CD1c-positive myeloid dendritic cell (primary cell): ENCODE results near the gene YPEL1.
"Not testable (repeated sequence)": the region's sequence is repeated elsewhere in the genome, so short reads cannot be mapped to it uniquely, and the experiment has no call there.

Experiments
- DNase-seq: peaks from one replicate; pipeline ENCODE4 v3.0.0-alpha.2; 2016; ENCODE audit errors: extremely low spot score

YPEL1 gene

DNA sequence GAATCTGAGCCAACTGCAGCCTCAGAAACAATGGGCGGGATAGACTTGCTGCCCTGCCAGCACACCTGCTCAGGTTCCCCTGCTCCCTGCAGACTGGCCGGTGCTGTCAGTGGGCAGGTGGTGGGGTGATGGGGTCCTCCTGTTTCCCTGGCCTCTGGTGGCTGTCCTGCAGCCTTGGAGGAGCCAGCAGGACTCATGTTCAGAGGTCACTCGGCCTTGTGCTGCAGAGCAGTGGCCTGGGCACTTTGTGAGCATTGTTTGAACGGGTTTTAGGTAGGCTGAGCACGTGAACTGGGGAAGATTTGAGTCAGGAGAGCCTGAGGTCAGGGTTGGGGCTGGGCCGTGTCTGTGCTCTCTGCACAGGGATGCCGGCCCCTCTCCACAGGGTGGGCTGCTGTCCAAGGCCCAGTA is 52.2 kb downstream of the YPEL1 start:
- no peak for DNase-seq

DNA sequence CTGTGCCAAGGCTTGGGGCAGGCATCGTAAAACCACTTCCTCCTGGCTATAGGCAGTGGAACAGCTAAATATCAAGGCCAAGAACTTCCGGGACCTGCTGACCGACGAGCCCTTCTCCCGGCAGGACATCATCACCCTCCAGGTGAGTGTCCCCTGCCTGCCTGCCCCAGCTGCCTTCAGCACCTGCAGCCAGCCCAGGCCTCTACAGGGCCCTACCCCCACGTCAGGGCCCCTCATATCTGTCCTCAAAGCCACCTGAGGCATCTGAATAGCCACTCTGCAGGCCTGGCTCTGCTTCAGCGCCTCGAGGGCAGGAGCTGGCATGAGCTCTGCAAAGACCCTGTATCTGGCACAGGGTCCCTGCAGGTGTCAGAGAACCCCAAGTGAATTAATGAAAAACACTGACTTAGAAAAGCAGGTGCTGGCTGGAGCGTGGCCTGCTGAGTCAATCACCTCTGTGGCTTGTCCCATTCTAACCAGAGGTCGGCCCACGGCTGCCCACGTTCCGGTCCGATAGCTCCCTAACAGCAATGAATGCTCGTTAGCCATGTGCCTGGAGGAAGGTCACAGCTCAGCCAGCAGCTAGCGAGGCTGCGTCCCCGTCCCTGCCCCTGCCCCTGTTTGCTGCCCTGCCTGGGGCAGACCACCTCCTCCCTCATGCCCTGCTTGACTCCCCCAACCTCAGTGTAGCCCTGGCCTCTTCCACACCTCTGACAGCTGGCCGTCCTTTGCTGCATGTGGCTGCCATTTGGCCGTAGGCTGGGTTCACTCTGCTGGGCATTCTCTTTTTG is 53.0 kb downstream of the YPEL1 start:
- no peak for DNase-seq

DNA sequence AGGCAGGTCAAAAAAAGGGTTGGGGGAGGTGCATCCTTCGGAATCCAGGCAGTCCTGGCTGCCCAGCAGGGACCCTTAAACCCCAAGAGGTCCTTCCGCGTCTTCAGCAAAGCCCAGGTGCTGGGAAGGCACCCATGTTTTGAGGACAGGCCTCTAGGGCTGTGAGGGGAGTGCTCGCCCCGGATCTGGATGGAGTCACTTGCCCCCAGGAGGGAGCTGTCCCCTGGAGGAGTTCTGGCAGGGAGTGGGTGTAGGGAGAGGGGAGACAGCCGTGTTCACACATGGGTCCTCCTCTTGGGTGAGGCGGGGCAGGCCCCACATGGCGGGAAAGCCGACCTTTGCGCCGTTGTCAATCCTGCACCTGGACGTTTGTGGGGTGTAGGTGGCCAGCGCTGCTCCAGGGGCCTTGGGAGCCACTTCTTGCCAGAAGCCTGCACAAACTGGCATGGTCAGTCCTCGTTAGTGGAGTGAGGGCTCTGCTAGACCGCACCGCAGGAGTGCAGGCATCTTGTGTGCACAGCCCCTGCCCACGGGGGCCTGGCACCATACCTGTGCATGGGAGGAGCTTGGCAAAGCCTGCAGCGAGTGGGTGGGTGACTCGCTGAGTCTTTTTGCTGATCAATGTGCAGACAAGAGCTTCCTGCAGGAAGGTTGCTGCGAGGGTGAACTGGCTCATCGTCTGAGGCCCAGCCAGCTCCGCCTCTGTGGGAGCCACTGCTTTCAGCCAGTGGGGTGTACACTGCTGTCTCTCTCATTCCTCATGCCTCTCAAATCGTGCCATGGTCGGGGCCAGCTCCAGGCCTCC is 53.8 kb downstream of the YPEL1 start:
- DNase-seq, result no peak

DNA sequence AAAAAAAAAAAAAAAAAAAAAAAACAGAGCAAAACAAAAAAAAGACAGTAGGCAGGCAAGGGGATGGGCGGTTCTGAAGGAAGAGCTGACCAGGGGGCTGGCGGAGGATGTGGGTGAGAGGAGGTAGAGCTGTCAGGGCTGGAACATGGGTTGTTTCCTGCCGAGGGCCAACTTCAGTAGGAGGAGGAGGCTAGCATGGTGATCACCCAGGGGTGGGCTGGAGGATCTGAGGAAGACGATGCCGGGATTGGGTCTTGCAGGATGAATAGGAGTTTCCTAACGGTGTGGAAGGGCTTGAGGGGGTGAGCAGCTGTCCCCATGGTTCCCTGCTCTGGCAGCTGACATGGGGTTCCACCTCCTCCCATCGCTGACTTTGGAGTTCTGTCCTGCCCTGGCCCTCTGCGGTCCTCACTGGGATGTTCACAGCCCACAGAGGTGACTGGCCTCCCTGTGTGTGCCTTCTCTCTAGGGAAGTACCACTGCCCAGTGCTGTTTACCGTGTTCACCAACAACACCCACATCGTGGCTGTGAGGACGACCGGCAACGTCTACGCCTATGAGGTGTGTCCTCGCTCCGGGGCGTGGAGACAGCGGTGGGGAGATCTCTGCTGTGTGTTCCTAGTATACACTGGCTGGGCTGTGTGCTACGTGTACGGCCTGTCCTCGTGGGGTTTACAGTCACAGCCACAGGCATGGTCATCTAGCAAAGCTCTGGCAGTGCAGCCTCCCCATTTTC is 54.6 kb downstream of the YPEL1 start:
- no peak for DNase-seq

DNA sequence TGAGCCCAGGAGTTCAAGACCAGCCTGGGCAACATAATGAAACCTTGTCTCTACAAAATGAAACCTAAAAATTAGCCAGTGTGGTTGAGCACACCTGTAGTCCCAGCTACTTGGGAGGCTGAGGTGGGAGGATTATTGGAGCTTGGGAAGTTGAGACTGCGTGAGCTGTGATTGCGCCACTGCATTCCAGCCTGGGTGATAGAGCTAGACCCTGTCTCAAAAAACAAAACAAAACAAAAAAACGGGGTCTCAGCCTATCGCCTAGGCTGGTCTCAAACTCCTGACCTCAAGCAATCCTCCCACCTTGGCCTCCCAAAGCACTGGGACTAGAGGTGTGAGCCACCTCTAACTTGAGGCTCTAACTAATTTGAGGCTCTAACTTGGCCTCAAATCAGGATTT is 56.2 kb downstream of the YPEL1 start:
- no peak for DNase-seq

DNA sequence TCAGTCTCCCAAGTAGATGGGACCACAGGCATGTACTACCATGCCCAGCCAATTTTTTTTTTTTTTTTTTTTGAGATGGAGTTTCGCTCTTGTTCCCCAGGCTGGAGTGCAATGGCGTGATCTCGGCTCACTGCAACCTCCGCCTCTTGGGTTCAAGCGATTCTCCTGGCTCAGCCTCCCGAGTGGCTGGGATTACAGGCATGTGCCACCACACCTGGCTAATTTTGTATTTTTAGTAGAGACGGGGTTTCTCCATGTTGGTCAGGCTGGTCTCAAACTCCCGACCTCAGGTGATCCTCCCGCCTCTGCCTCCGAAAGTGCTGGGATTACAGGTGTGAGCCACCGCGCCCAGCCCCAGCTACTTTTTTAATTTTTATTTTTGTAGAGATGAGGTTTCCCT is 56.8 kb downstream of the YPEL1 start:
- DNase-seq, result not testable (repeated sequence)

DNA sequence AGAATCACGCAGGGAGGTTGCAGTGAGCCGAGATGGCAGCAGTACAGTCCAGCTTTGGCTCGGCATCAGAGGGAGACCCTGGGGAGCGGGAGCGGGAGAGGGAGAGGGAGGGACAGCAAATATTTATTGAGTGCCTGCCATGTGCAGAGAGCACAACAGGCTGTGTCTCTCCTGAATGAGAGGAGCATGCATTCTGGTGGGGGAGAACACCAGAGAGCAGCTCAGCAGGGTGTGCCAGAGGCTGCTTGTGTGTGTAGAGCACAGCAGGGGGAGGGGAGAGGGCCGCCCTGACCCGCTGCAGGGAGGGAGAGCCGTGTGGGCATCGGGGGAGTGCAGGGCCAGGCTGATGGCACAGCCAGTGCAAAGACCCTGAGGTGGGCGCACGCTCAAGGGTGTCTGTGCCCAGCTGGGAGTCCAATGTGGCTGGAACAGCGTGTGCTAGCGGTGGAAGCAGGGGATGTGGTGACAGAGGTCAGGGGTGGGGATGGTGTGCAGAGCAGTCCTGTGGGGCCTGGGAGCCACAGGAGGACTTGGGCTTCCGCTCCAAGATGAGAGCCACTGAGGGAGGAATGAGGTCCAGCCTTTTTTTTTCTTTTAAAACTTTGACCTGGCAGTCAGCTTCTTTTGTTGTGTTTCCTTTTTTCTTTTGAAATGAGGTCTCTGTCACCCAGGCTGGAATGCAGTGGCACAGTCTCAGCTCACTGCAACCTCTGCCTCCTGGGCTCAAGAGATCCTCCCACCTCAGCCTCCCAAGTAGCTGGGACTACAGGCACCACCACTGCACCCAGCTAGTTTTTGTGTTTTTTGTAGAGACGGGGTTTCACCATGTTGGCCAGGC is 57.8 kb downstream of the YPEL1 start:
- no peak for DNase-seq

DNA sequence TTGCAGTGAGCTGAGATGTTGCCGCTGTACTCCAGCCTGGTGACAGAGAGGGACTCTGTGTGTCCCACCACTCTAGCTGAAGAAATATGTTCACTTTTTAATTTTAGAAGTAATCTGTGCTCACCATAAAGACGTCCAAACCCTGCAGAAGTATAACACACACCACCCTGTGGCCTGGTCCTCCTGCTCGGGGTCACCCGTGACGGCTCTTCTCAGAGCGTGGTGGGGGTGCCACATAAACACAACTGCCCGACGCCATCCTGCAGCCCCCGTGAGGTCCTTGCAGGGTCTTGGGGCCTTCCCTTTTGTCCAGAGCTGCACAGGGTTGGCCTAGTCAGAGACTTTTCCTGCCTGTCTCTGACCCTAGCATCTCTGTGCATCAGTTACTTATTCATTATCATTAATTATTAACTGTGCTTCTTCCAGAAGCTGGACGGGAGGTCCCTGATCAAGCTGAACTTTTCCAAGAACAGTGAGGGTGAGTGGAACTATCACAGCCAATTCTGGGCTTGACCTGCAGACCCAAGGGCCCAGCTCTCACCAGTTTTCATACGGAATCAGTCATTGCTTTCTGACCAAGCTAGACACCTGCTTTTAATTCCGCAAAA is 60.9 kb downstream of the YPEL1 start:
- no peak for DNase-seq

DNA sequence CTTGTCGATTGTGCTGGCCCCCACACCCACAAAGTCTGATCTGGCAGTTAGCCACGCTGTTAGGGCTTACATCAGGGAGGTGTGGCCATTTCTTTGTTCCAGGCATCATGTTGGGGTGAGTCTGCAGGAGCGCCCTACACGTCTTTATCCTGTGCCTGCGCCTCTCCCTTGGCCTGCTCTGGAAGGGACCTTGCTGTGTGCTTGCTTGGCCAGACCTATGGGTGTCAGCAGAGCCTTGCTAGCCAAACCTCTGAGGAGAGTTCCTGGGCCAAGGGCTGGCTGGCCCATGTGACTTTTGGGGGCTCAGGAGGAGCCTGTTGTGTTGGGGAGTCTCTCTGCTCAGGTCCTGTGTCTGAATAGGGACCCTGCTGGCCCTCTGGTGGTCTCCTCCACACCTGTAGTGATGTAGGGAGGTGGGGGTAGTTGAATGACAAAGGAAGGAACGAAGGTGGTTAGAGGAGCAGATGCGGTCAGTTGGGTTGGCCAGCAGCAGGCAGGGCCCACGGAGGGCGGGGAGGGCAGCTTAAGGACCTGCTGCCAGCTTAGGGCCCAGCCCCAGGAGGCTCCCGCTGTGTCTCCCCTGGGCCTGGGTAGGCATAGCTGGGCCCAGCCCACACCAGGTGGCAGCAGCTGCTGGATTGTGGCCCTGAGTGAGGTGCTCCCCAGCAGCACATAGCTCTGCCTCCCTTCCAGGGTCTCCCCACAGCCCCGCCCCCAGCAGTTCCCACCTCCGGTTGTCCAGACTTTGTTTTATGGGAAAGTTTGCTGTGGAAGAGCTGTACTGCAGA is 61.9 kb downstream of the YPEL1 start:
- no peak for DNase-seq

DNA sequence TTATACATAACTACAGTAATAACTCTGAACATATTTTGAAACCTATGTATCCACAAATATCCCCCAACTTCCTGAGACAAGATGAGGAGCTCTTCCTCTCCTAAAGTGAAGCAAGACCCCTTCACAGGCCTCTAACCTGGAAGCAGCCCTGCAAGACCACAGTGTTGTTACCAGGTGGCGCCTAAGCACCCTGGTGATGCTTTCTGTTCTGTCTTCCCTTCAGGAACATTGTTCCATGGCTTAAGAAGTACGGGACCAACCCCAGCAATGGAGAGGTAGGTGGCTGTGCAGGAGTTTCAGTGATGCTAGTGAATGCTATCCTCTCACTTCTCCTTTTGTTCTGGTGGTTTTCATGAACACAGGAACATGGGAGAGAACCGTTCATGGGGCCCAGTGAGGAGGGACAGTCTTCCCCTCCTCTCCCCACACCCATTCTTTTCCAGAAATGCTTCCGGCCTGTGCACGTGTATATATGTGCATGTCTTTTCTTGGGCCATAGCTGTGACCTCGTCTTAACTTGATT is 63.4 kb downstream of the YPEL1 start:
- no peak for DNase-seq

DNA sequence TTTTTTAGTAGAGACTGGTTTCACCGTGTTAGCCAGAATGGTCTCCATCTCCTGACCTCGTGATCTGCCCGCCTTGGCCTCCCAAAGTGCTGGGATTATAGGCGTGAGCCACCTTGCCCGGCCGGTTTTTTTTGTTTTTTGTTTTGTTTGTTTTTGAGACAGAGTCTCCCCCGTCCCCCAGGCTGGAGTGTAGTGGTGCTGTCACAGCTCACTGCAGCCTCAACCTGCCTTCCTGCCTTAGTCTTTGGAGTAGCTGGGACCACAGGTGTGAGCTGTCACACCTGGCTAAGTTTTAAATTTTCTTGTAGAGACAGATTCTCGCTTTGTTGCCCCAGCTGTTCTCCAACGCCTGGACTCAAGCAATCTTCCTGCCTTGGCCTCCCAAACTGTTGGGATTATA is 66.6 kb downstream of the YPEL1 start:
- no peak for DNase-seq

DNA sequence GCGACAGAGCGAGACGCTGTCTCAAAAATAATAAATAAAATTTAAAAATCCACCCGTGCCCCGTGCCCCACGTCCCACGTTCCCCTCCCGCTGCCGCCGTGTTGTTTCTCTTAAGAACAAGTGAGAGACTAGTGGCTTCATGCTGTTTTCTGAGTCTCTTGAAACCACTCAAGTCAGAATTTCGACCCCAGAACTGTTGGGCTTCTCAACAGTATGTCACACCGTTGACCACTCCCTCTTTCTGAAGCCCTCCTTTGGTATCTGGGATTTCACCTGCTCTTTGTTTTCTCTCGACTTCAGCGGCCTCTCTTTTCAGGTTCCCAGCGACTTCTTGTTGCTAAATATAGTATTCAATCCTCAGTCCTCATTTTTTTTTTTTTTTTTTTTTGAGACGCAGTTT is 68.8 kb downstream of the YPEL1 start:
- DNase-seq, result no peak

DNA sequence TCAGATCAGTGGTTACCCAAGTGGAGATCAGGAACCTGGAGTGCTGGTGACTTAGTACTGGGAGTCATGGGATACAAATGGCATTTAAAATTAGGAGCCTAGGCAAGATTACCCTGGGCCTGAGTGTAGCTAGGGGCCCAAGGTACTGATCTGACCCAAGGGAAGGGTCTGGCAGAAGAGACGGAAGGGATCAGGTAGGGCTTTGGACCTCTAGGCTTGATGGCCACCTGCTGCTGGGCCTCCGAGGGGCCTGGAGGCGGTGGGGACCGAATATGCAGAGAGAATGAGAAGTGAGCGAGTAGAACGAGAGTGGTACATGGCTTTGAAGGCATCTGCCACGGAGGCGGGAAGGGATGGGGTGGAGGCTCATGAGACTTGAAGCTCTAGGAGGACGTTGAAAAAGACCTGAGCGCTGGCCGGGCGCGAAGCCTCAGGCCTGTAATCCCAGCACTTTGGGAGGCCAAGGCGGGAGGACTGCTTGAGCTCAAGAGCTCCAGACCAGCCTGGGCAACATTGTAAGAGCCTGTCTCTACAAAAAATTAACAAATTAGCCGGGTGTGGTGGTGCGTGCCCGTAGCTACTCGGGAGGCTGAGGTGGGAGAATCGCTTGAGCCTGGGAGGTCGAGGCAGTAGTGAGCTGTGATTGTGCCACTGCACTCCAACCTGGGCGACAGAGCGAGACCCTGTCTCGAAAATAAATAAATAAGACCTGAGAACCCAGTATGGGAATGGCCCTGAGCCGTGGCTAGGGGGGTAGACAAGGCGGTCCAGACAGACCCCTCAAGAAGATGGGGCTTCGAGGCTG is 70.3 kb downstream of the YPEL1 start:
- DNase-seq, result no peak

DNA sequence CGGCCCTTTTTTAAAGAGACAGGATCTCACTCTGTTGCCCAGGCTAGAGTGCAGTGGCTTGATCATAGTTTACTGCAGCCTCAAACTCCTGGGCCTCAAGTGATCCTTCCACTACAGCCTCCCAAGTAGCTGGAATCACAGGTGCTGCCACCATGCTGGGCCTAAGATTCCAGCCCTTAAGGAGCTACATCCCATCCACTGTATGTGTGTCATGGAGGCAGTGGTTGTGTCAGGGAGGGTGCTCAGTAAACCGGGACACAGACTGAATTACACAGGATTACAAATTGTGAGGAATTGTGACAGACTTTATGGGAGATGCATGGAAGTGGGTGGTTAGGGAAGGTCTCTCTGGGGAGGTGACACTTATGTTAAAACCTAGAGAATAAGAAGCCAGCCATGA is 71.9 kb downstream of the YPEL1 start:
- no peak for DNase-seq

DNA sequence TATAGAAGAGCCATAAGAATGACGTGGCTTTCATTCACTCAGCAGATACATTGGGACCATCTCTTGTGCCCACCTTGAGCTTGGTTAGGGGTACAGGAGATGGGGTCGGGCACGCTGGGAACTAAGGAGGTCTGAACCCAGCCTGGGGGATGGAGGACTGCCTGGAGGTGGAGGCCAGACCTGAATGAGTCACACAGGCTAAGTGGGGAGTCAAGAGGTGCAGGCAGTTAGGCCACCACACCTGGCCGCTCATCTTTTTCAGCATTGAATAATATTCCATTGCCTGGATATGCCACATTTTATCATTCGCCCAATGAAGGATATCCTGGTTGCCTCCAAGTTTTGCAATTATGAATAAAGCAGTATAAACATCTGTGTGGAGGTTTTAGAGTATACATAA is 73.6 kb downstream of the YPEL1 start:
- DNase-seq, result no peak

DNA sequence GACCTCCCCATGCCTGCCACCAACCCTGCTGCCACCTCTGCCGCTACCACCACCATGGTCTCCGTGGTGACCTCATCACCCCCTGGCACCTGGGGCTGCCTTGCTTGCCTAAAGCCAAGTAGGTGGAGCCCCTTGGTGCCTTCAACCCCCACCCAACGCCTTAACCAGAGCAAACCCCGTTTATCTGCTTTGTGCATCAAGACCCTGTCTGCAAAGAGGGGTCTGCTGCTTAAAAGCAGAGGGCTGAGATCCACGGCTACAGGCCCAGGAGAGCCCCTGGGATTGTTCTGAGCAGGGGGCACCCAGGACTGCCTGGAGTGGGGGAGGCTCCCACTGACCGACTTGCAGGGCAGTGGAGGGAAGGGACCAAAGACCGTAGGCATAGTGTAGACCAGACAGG is 74.7 kb downstream of the YPEL1 start:
- no peak for DNase-seq

DNA sequence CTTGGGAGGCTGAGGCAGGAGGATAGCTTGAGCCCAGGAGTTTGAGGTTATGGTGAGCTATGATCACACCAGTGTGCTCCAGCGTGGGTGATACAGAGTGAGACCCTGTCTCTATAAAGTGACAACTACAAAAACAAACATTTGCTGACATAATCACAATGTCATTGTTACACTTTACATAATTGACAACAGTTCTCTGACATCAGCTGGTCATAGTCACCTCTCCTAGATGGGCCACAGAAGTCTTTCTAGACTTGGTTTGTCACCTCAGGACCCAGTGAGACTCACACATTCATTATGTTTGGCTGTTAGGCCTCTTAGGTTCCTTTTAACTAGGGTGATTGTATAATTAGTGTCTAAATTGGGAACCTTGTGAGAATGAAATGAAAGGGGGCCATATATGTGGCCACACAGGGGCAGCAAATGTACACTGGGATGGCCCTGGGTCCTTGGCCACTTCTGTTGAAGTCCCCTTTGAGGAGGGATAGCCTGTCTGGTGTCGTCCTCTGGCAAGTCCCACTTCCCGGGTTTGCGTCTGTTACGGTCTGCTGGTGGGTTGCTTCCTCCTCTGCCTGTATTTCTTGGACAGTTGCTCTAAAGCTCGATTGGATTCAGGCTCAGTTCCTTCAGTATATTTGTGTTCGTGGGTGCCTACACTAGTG is 75.6 kb downstream of the YPEL1 start:
- DNase-seq, result no peak

DNA sequence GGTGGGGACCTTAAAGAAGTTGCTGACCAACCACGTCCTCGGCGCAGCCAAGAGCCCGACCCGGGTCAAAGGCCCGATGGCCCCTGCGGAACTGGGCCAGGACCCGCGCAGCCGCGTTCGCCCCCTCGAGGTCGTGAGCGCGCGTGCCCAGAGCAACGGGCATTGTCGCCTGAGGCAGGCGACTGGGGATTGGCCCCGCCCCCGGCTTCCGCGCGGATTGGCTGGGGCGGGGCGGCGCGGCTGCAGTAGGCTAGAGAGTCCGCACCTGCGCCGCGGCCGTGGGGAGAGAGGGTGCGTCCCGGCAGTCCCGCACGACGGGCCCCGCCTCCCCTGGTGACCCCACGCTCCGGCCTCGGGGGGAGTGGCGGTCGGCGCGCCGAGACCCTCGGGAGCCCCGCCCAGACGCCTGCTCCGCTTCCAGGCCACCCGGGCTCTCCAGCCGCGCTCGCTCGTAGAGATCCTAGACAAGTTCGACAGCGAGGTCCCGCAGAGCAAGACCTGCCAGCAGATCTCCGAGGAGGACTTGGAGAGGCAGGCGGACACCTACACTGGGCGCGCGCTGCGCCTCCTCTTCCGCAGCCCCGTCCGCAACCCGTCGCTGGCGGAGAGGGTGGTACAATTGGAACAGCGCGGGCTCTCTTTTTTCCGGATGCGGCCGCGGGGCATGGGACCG is 78.1 kb downstream of the YPEL1 start:
- DNase-seq, result peak; percentile 88
